HG02840 (cell line): ENCODE results near the gene PRR23B.

Source experiments
- ATAC-seq: cut with Tn5 transposase; IDR thresholded peaks from one replicate; pipeline ENCODE4 v1.9.1; 2021; ENCODE audit warnings: mild to moderate bottlenecking, moderate library complexity, moderate number of reproducible peaks; ENCODE audit not compliant: unreplicated experiment, low FRiP score

Gene PRR23B

DNA sequence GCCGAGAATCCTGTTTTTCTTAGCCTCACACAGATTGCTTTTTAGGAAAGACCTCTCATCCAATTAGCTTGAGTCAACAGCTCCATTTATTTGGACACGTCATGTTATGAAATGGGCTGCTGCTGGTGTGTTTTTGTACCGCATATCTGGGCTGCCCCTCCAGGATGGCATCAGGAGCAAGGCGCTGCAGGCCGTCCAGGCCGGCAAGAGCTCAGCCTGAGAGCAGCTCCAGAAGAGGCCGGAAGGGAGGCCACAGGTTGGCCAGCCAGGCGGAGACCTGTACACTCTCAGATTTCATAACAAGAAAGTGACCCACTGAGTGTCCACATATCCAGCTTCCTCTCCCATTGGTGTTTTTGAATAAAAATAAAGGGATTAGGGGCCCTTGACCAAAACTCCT lies 45.4 kb downstream of the PRR23B start:
- ATAC-seq = no peak

DNA sequence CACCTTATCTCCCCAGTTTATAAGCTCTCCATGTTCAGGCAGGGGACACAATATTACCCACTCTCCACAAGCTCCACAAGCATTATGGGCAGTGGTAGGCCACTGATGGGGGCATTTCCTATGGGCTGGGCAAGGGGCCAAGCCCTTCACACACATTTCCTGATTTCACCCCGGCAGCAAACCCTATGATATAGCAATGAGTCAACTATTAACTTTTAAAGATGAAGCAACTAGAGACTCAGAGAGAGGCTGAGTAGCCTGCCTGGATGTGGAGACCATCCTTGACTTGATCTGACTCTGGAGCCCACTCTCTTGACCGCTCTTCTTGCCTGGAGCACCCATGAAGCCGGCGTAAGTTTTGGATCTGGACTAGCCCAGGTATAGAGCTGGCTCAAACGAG lies 46.3 kb downstream of the PRR23B start:
- ATAC-seq = no peak

GRCh38 chr3:138972941-138973340 lies 47.8 kb downstream of the PRR23B start:
- ATAC-seq = no peak

DNA sequence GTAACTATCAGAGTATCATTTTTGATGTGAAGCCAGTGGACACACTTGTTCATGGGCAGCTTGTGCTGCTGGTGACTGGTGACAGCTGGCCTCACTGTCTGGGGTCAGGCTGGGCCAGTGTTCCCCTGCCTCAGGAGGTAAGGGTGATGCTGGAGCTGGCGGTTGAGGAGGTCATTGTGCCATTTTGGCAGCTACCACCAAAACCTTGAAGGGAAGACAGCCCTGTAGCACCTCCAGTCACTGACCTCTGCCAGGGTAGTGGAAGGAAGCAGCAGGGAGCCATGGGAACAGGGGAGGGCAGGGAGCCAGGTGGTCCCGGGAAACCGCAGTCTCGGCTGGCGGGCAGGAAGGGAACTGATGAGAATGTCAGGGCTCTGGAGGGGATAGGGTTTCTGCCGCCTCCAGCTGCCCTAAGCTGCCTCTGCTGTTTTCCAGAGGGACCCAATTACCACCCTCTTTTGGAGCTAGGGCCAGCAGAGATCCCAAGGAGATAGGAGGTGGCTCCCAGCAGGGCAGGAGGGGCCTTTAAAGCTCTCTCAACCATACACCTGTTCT lies 48.9 kb downstream of the PRR23B start:
- no peak for ATAC-seq
